GM12892 (cell line): ENCODE results near the gene DAG1.

Experiments
- POLR2A ChIP-seq: IDR thresholded peaks from 2 replicates; pipeline ENCODE4 v1.6.1; 2011; ENCODE audit warnings: low read depth, low read length, control low read depth
- POLR2AphosphoS5 ChIP-seq: IDR thresholded peaks from 2 replicates; pipeline ENCODE4 v1.6.1; 2011; ENCODE audit warnings: low read depth, low read length, control low read depth
- TAF1 ChIP-seq: IDR thresholded peaks from 2 replicates; pipeline ENCODE4 v1.6.1; 2011; ENCODE audit warnings: low read depth, mild to moderate bottlenecking, control low read depth, low read length, borderline replicate concordance

DNA sequence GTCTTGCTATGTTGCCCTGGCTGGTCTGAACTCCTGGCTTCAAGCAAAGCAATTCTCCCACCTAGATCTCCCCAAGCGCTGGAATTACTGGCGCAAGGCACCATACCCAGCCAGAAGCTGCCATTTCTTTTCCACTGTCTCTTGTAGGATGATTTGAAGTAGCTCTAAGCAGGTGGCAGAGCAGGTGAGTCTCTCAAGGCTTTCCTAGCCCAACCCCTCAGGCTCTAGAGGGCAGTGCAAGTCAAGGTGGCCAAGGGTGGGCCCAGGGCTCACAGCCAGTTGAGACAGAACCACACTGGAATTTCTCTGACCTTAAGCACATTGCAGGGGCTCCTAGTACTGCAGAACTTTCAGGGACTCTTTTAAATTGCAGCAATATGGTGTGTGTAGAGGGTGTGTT lies 15.6 kb upstream of the DAG1 start:
- no peak for TF ChIP-seq TAF1
- no peak for TF ChIP-seq POLR2A
- no peak for TF ChIP-seq POLR2AphosphoS5
